ENCODE data around the gene CGNL1. TPM values are rescaled to one million over a fixed set of nuclear protein-coding genes. Genes with fewer than 3 reads are reported as not detected.

The CGNL1 gene
- total RNA-seq, 2 experiments from 2014 or later, result not detected

GRCh38 chr15:57415602-57416001, 39.3 kb downstream of the CGNL1 start:
- DNase-seq, result no peak
- no peak overlapping the region for H3K4me3 Mint-ChIP-seq
- no peaks in the 10 kb centered on the region for H3K36me3 Mint-ChIP-seq
- no peaks in the 10 kb centered on the region for H3K4me1 Mint-ChIP-seq
- no peak overlapping the region for H3K27ac Mint-ChIP-seq
- H3K9me3 Mint-ChIP-seq, result no peaks in the 10 kb centered on the region
- no peaks in the 10 kb centered on the region for H3K27me3 Mint-ChIP-seq

GRCh38 chr15:57418635-57419034, 42.3 kb downstream of the CGNL1 start:
- DNase-seq, result no peak
- Mint-ChIP-seq H3K27me3 (no peaks in the 10 kb centered on the region), H3K27ac (no peak overlapping the region), H3K4me3 (no peak overlapping the region), H3K9me3 (no peaks in the 10 kb centered on the region), H3K36me3 (no peaks in the 10 kb centered on the region), H3K4me1 (no peaks in the 10 kb centered on the region)

- Mint-ChIP-seq H3K4me3 (no peak overlapping the region), H3K27me3 (no peaks in the 10 kb centered on the region), H3K27ac (no peak overlapping the region), H3K4me1 (no peaks in the 10 kb centered on the region), H3K36me3 (no peaks in the 10 kb centered on the region), H3K9me3 (no peaks in the 10 kb centered on the region)
- no peak for DNase-seq
Observed at GRCh38 chr15:57419335-57419734, 43.0 kb downstream of the CGNL1 start.

- no peak for DNase-seq
- Mint-ChIP-seq H3K27ac (no peak overlapping the region), H3K4me1 (no peaks in the 10 kb centered on the region), H3K27me3 (no peaks in the 10 kb centered on the region), H3K36me3 (no peaks in the 10 kb centered on the region), H3K9me3 (no peaks in the 10 kb centered on the region), H3K4me3 (no peak overlapping the region)
Observed at GRCh38 chr15:57421110-57421509, 44.8 kb downstream of the CGNL1 start.

GRCh38 chr15:57421551-57421950, 45.2 kb downstream of the CGNL1 start:
- no peaks in the 10 kb centered on the region for H3K27me3 Mint-ChIP-seq
- H3K4me1 Mint-ChIP-seq, result no peaks in the 10 kb centered on the region
- H3K36me3 Mint-ChIP-seq, result no peaks in the 10 kb centered on the region
- H3K4me3 Mint-ChIP-seq, result no peak overlapping the region
- no peaks in the 10 kb centered on the region for H3K9me3 Mint-ChIP-seq
- H3K27ac Mint-ChIP-seq, result no peak overlapping the region
- DNase-seq, result no peak

- Mint-ChIP-seq H3K27ac (no peak overlapping the region), H3K4me3 (no peak overlapping the region), H3K27me3 (no peaks in the 10 kb centered on the region), H3K36me3 (no peaks in the 10 kb centered on the region), H3K9me3 (no peaks in the 10 kb centered on the region), H3K4me1 (no peaks in the 10 kb centered on the region)
- DNase-seq, result no peak
Observed at GRCh38 chr15:57422113-57422754, 45.9 kb downstream of the CGNL1 start.

GRCh38 chr15:57423599-57424140, 47.4 kb downstream of the CGNL1 start:
- H3K36me3 Mint-ChIP-seq, result no peaks in the 10 kb centered on the region
- H3K4me3 Mint-ChIP-seq, result no peak overlapping the region
- H3K27me3 Mint-ChIP-seq, result peaks cover 4% of the 10 kb centered on the region
- H3K4me1 Mint-ChIP-seq, result no peaks in the 10 kb centered on the region
- H3K27ac Mint-ChIP-seq, result no peak overlapping the region
- H3K9me3 Mint-ChIP-seq, result no peaks in the 10 kb centered on the region
- no peak for DNase-seq

- no peak for DNase-seq
- Mint-ChIP-seq H3K4me1 (no peaks in the 10 kb centered on the region), H3K4me3 (no peak overlapping the region), H3K36me3 (no peaks in the 10 kb centered on the region), H3K27me3 (peaks cover 12% of the 10 kb centered on the region), H3K27ac (no peak overlapping the region), H3K9me3 (no peaks in the 10 kb centered on the region)
Observed at GRCh38 chr15:57424628-57425405, 48.5 kb downstream of the CGNL1 start.

GRCh38 chr15:57425842-57426241, 49.5 kb downstream of the CGNL1 start:
- H3K27me3 Mint-ChIP-seq, result peaks cover 12% of the 10 kb centered on the region
- no peak overlapping the region for H3K4me3 Mint-ChIP-seq
- H3K9me3 Mint-ChIP-seq, result no peaks in the 10 kb centered on the region
- no peak overlapping the region for H3K27ac Mint-ChIP-seq
- no peak for DNase-seq
- H3K36me3 Mint-ChIP-seq, result no peaks in the 10 kb centered on the region
- no peaks in the 10 kb centered on the region for H3K4me1 Mint-ChIP-seq

- Mint-ChIP-seq H3K27me3 (peaks cover 12% of the 10 kb centered on the region), H3K9me3 (no peaks in the 10 kb centered on the region), H3K4me1 (no peaks in the 10 kb centered on the region), H3K27ac (no peak overlapping the region), H3K36me3 (no peaks in the 10 kb centered on the region), H3K4me3 (no peak overlapping the region)
- DNase-seq, result no peak
Observed at GRCh38 chr15:57427367-57427821, 51.1 kb downstream of the CGNL1 start.

- Mint-ChIP-seq H3K36me3 (no peaks in the 10 kb centered on the region), H3K27ac (no peak overlapping the region), H3K9me3 (no peaks in the 10 kb centered on the region), H3K4me1 (no peaks in the 10 kb centered on the region), H3K4me3 (no peak overlapping the region), H3K27me3 (peaks cover 25% of the 10 kb centered on the region)
- no peak for DNase-seq
Observed at GRCh38 chr15:57432141-57432741, 55.9 kb downstream of the CGNL1 start.

- H3K36me3 Mint-ChIP-seq, result no peaks in the 10 kb centered on the region
Observed at GRCh38 chr15:57436166-57436565, 59.9 kb downstream of the CGNL1 start.

GRCh38 chr15:57436961-57437360, 60.7 kb downstream of the CGNL1 start:
- Mint-ChIP-seq H3K36me3 (no peaks in the 10 kb centered on the region), H3K4me3 (no peak overlapping the region), H3K4me1 (no peaks in the 10 kb centered on the region), H3K27me3 (peaks cover 13% of the 10 kb centered on the region), H3K9me3 (no peaks in the 10 kb centered on the region), H3K27ac (no peak overlapping the region)
- DNase-seq, result no peak

More at GRCh38 chr15:57436166-57436565, 59.9 kb downstream of the CGNL1 start:
- Mint-ChIP-seq H3K4me3 (no peak overlapping the region), H3K4me1 (no peaks in the 10 kb centered on the region), H3K27ac (no peak overlapping the region), H3K9me3 (no peaks in the 10 kb centered on the region), H3K27me3 (peaks cover 13% of the 10 kb centered on the region)
- DNase-seq, result no peak

- no peak for DNase-seq
- peaks cover 13% of the 10 kb centered on the region for H3K27me3 Mint-ChIP-seq
- H3K27ac Mint-ChIP-seq, result no peak overlapping the region
- H3K4me1 Mint-ChIP-seq, result no peaks in the 10 kb centered on the region
- no peaks in the 10 kb centered on the region for H3K36me3 Mint-ChIP-seq
- no peaks in the 10 kb centered on the region for H3K9me3 Mint-ChIP-seq
- H3K4me3 Mint-ChIP-seq, result no peak overlapping the region
Observed at GRCh38 chr15:57437564-57437963, 61.3 kb downstream of the CGNL1 start.

GRCh38 chr15:57438166-57438565, 61.9 kb downstream of the CGNL1 start:
- Mint-ChIP-seq H3K4me3 (no peak overlapping the region), H3K9me3 (no peaks in the 10 kb centered on the region), H3K4me1 (no peaks in the 10 kb centered on the region), H3K36me3 (no peaks in the 10 kb centered on the region), H3K27ac (no peak overlapping the region), H3K27me3 (peaks cover 13% of the 10 kb centered on the region)
- DNase-seq, result no peak
